HG03135 (cell line): ENCODE results near the gene FRRS1.

Source experiments
- ATAC-seq: cut with Tn5 transposase; IDR thresholded peaks from one replicate; pipeline ENCODE4 v1.9.1; 2021; ENCODE audit warnings: mild to moderate bottlenecking, moderate library complexity; ENCODE audit not compliant: unreplicated experiment

Gene FRRS1

GRCh38 chr1:99681583-99681982, 84.9 kb downstream of the FRRS1 start:
- no peak for ATAC-seq

DNA sequence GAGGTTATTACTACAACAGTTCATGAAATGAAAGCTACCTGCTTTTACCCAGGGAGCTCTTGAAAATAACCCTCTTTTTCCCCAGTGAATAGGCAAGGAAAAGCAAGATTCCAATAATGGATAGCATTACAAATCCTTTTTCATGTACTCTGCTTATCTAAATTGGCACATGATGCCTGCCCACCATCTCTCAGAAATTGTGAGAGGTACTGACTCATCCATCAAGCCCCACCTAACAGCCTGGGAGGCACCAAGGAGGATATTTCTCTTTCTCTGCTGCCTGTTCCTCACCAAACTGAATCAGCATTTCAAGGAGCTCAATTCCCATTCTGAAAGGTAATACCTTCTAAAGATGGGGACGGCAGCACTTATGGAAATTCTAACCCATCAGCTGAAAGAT, 86.2 kb downstream of the FRRS1 start:
- ATAC-seq: no peak

GRCh38 chr1:99677416-99677815, 89.0 kb downstream of the FRRS1 start:
- ATAC-seq: no peak

- ATAC-seq: no peak
These were observed 89.6 kb downstream of the FRRS1 start for GRCh38 chr1:99676876-99677275.

- no peak for ATAC-seq
These were observed 90.4 kb downstream of the FRRS1 start for GRCh38 chr1:99675994-99676393.

GRCh38 chr1:99675292-99675691, 91.1 kb downstream of the FRRS1 start:
- ATAC-seq: no peak

DNA sequence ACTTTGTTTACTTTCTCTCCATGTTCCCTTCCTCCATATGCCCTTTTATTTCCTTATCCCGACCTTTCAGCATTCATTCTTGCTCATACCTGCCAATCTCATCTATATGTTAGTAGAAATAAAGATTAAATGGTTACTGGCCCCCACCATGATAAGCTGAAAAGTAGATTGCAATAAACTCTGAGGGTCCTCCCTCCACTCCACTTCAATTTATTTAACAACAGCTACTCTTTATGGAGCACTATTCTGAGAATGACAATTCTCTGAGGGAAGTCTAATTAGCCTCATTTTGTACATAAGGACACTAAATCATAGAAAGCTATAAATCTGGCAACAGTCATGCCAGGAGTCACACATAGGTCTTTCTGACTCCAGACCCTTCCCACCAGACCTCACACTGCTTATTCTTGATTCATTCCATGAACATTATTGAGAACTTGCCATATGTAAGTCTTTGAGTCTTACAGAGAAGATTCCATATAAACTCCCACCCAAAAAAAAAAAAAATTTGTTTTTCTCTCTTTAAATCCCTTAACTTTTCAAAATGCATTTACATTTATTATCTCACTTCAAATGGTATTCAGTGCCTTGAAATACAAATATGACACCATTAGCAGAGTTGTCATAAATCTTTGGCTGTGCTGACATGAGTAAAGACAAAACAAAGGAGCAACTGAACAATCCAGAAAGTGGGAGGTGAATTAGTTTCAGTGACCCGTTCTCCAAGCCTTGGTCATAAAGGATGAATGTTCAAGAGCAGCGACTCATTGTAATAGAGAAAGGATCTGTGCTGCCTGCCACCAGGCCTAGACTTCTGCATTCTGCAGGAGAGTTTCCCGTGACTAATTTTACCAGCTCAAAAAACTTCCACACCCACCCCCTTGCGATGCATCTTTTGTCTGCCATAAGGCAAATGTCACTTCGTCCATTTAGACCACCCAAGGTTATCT, 92.0 kb downstream of the FRRS1 start:
- ATAC-seq: no peak

DNA sequence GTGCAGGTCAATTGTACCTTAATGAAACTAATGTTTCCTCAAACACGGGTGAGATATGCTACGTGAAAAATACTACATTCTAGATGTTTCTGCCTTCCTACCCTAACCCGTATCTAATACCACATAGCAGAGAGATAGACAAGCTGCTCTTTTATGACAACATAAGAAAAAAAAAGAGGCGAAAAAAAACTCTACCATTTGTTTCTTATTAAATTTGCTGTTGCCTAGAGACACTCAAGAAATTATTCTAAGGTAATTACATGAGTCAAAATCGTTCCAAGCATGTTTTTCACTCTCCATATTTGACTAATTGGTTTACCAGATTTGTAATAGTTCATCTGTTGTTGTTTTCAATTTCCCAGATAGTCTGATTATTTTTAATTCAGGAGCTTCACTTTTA, 93.1 kb downstream of the FRRS1 start:
- ATAC-seq: no peak

- ATAC-seq: no peak
These were observed 93.8 kb downstream of the FRRS1 start for GRCh38 chr1:99672530-99673213.

GRCh38 chr1:99672038-99672437, 94.4 kb downstream of the FRRS1 start:
- ATAC-seq: no peak

GRCh38 chr1:99670583-99670982, 95.9 kb downstream of the FRRS1 start:
- no peak for ATAC-seq

GRCh38 chr1:99669821-99670220, 96.6 kb downstream of the FRRS1 start:
- ATAC-seq: no peak

DNA sequence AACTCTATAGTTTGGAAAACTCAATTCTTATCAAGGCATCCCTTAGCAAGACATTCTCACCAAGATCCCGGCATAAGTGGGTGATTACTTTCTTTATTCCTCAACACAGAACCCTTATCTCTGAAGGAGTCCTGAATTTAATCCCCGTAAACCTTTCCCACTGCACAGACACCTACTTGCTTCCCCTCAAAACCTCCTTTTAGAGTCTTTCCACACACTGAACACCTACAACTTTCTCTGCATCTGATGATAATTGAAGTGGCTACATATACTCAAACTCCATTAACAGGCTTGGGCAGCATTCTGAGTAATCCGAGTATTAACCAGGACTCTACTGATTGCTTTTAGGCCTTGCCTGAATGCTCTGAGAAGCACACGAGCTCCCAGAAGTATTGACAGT, 97.1 kb downstream of the FRRS1 start:
- no peak for ATAC-seq

GRCh38 chr1:99665212-99665611, 101.2 kb downstream of the FRRS1 start:
- ATAC-seq: no peak

GRCh38 chr1:99663501-99663900, 102.9 kb downstream of the FRRS1 start:
- ATAC-seq: no peak

- no peak for ATAC-seq
These were observed 103.8 kb downstream of the FRRS1 start for GRCh38 chr1:99662539-99663080.

- no peak for ATAC-seq
These were observed 104.7 kb downstream of the FRRS1 start for GRCh38 chr1:99661780-99662179.

GRCh38 chr1:99660496-99660895, 105.9 kb downstream of the FRRS1 start:
- no peak for ATAC-seq

DNA sequence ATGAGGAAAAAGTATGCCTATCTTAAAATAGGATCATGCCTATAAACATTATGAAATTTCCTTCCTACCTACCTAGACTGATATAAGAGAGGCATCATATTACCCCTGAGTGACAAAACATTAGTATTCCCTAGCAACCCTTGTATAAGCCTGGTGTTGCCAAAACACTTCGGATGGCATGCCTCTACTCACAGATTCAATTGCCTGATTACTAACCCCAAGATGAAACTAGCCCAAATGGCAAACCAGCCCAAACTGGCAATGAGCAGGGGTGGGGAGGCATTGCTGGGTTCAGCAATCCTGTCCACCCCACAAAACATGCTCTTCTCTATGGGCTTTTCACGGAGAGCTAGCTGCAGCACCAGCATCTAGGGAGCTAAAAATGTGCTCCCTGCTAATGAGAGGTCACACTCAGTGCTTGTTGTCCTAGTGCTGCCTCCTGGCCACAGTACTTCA, 106.7 kb downstream of the FRRS1 start:
- ATAC-seq: no peak
